HEK293 (cell line): ENCODE results near the gene HELQ.

Experiments
- CTCF ChIA-PET: fragments of 350-600 bp; formaldehyde crosslinking; extraction: SDS; loops from one replicate; lab custom pipeline; 2021; ENCODE audit warnings: antibody characterized with exemption; lab: Yijun Ruan, JAX
- POLR2A ChIA-PET: fragments of 300-600 bp; formaldehyde crosslinking; extraction: SDS; loops from one replicate; lab custom pipeline; 2020; ENCODE audit warnings: antibody characterized with exemption, inconsistent platforms; lab: Yijun Ruan, JAX
- H3K27ac ChIP-seq: fragments of 200-500 bp; sonication (Bioruptor generic); 2 replicates; pipeline ENCODE4 v1.5.1; 2014; ENCODE audit warnings: low read depth, low read length, control low read depth, inconsistent platforms; ENCODE audit errors: extremely low read depth
- H3K36me3 ChIP-seq, 2 experiments: fragments of 200-500 bp in 1 of 2; sonication (Bioruptor generic) in 1 of 2; 1 replicate in 1 of 2; 2 replicates in 1 of 2; pipeline ENCODE4 v1.5.1; 2014 to 2017; ENCODE audit warnings: inconsistent platforms in 2 of 2, low read length in 2 of 2; ENCODE audit not compliant: control insufficient read depth in 2 of 2, insufficient read depth in 1 of 2
- H3K4me1 ChIP-seq: fragments of 200-500 bp; sonication (Bioruptor generic); 2 replicates; pipeline ENCODE4 v1.5.1; 2014; ENCODE audit warnings: mild to moderate bottlenecking, low read length, inconsistent platforms; ENCODE audit not compliant: control insufficient read depth, insufficient read depth
- H3K4me3 ChIP-seq: 2 replicates; pipeline ENCODE4 v1.5.1; 2011; ENCODE audit warnings: low read depth, mild to moderate bottlenecking, control low read depth, low read length, moderate library complexity
- H3K9me3 ChIP-seq: fragments of 200-500 bp; sonication (Bioruptor generic); 2 replicates; pipeline ENCODE4 v1.5.1; 2014; ENCODE audit warnings: low read depth, low read length, inconsistent platforms; ENCODE audit not compliant: control insufficient read depth, insufficient read depth
- AEBP2 ChIP-seq: fragments of 450-650 bp; formaldehyde crosslinking; IDR thresholded peaks from 2 replicates; pipeline ENCODE4 v1.5.1; 2016; ENCODE audit warnings: missing biosample characterization, missing genetic modification characterization, borderline replicate concordance
- BCL11A ChIP-seq: fragments of 450-650 bp; formaldehyde crosslinking; IDR thresholded peaks from 2 replicates; pipeline ENCODE4 v1.5.1; 2016; ENCODE audit warnings: low read depth, missing biosample characterization, missing genetic modification characterization
- GLIS2 ChIP-seq: fragments of 450-650 bp; formaldehyde crosslinking; IDR thresholded peaks from 2 replicates; pipeline ENCODE4 v1.5.1; 2016; ENCODE audit warnings: missing biosample characterization, missing genetic modification characterization
- HOXA7 ChIP-seq: sonication (generic); formaldehyde crosslinking; IDR thresholded peaks from 2 replicates; pipeline ENCODE4 v1.8.1; 2022; ENCODE audit warnings: missing genetic modification reagents, borderline replicate concordance
- KLF1 ChIP-seq: fragments of 450-650 bp; formaldehyde crosslinking; IDR thresholded peaks from 2 replicates; pipeline ENCODE4 v1.5.1; 2016; ENCODE audit warnings: missing biosample characterization, missing genetic modification characterization
- KLF10 ChIP-seq: fragments of 450-650 bp; IDR thresholded peaks from 2 replicates; pipeline ENCODE4 v1.5.1; 2018; ENCODE audit warnings: missing biosample characterization, mild to moderate bottlenecking, missing genetic modification characterization
- PRDM1 ChIP-seq: fragments of 450-650 bp; formaldehyde crosslinking; IDR thresholded peaks from 2 replicates; pipeline ENCODE4; 2016; ENCODE audit warnings: missing biosample characterization, missing genetic modification characterization
- TRIM28 ChIP-seq: IDR thresholded peaks from 2 replicates; pipeline ENCODE4 v1.6.1; 2011; ENCODE audit warnings: low read length, control low read depth, borderline replicate concordance
- ZIC2 ChIP-seq: fragments of 450-650 bp; formaldehyde crosslinking; IDR thresholded peaks from 2 replicates; pipeline ENCODE4 v1.5.1; 2016; ENCODE audit warnings: missing biosample characterization, missing genetic modification characterization
- ZNF174 ChIP-seq: fragments of 450-650 bp; formaldehyde crosslinking; IDR thresholded peaks from 2 replicates; pipeline ENCODE4 v1.5.0; 2017; ENCODE audit warnings: missing biosample characterization, mild to moderate bottlenecking, missing genetic modification characterization
- ZNF24 ChIP-seq: fragments of 450-650 bp; formaldehyde crosslinking; IDR thresholded peaks from 2 replicates; pipeline ENCODE4 v1.5.1; 2016; ENCODE audit warnings: missing biosample characterization, missing genetic modification characterization
- ZNF324 ChIP-seq: fragments of 450-650 bp; formaldehyde crosslinking; IDR thresholded peaks from 2 replicates; pipeline ENCODE4 v1.5.1; 2016; ENCODE audit warnings: missing biosample characterization, missing genetic modification characterization
- ZNF341 ChIP-seq: fragments of 450-650 bp; formaldehyde crosslinking; IDR thresholded peaks from 2 replicates; pipeline ENCODE4; 2016; ENCODE audit warnings: low read depth, missing biosample characterization, missing genetic modification characterization
- ZNF350 ChIP-seq: fragments of 450-650 bp; formaldehyde crosslinking; IDR thresholded peaks from 2 replicates; pipeline ENCODE4 v1.5.0; 2017; ENCODE audit warnings: missing biosample characterization, mild to moderate bottlenecking, missing genetic modification characterization
- ZNF354C ChIP-seq: fragments of 450-650 bp; formaldehyde crosslinking; IDR thresholded peaks from 2 replicates; pipeline ENCODE4 v1.5.1; 2016; ENCODE audit warnings: missing biosample characterization, missing genetic modification characterization, low read depth, borderline replicate concordance
- ZNF501 ChIP-seq: fragments of 450-650 bp; formaldehyde crosslinking; IDR thresholded peaks from 2 replicates; pipeline ENCODE4 v1.5.1; 2016; ENCODE audit warnings: missing biosample characterization, missing genetic modification characterization
- ZNF626 ChIP-seq: fragments of 450-650 bp; sonication (Bioruptor Pico); formaldehyde crosslinking; IDR thresholded peaks from 2 replicates; pipeline ENCODE4 v1.5.1; 2018; ENCODE audit warnings: missing biosample characterization, missing genetic modification characterization, inconsistent platforms
- ZNF654 ChIP-seq: fragments of 450-650 bp; formaldehyde crosslinking; IDR thresholded peaks from 2 replicates; pipeline ENCODE4 v1.5.1; 2016; ENCODE audit warnings: low read depth, missing biosample characterization, missing genetic modification characterization
- ZNF76 ChIP-seq: fragments of 450-650 bp; formaldehyde crosslinking; IDR thresholded peaks from 2 replicates; pipeline ENCODE4; 2016; ENCODE audit warnings: low read depth, missing biosample characterization, missing genetic modification characterization, borderline replicate concordance
- ZNF777 ChIP-seq: fragments of 450-650 bp; formaldehyde crosslinking; IDR thresholded peaks from 2 replicates; pipeline ENCODE4 v1.5.1; 2017; ENCODE audit warnings: missing biosample characterization, missing genetic modification characterization, borderline replicate concordance
- TF ChIP-seq, protein P1 (sequence below): sonication (generic); formaldehyde crosslinking; IDR thresholded peaks from 2 replicates; pipeline ENCODE4 v1.8.1; 2022; ENCODE audit warnings: mild to moderate bottlenecking, moderate library complexity, missing genetic modification reagents
- TF ChIP-seq, protein P2 (sequence below): IDR thresholded peaks from 2 replicates; pipeline ENCODE4 v1.6.1; 2011; ENCODE audit warnings: mild to moderate bottlenecking, low read depth, low read length, borderline replicate concordance
- TF ChIP-seq, protein P3 (sequence below): fragments of 450-650 bp; formaldehyde crosslinking; IDR thresholded peaks from 2 replicates; pipeline ENCODE4 v1.5.1; 2016; ENCODE audit warnings: missing biosample characterization, missing genetic modification characterization
- TF ChIP-seq, protein P4 (sequence below): fragments of 450-650 bp; formaldehyde crosslinking; IDR thresholded peaks from 2 replicates; pipeline ENCODE4 v1.5.1; 2016; ENCODE audit warnings: missing biosample characterization, missing genetic modification characterization
- TF ChIP-seq, protein P5 (sequence below): fragments of 450-650 bp; formaldehyde crosslinking; optimal IDR thresholded peaks from 2 replicates; pipeline ENCODE3; 2016; ENCODE audit warnings: missing biosample characterization, mild to moderate bottlenecking, missing genetic modification characterization

Gene HELQ

GRCh38 chr4:83440148-83440814, 15.3 kb downstream of the HELQ start:
- CTCF ChIA-PET, result no interaction called here
- Histone ChIP-seq H3K9me3 (no peaks in the 10 kb centered on the region), H3K4me3 (no peak overlapping the region), H3K27ac (no peak overlapping the region), H3K36me3 (peaks cover 15 to 40% of the 10 kb centered on the region in 2 experiments; a peak in 2 of 3 replicates), H3K4me1 (no peaks in the 10 kb centered on the region)
- POLR2A ChIA-PET, result no interaction called here
- TF ChIP-seq, protein P1, sequence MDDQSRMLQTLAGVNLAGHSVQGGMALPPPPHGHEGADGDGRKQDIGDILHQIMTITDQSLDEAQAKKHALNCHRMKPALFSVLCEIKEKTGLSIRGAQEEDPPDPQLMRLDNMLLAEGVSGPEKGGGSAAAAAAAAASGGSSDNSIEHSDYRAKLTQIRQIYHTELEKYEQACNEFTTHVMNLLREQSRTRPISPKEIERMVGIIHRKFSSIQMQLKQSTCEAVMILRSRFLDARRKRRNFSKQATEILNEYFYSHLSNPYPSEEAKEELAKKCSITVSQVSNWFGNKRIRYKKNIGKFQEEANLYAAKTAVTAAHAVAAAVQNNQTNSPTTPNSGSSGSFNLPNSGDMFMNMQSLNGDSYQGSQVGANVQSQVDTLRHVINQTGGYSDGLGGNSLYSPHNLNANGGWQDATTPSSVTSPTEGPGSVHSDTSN (CRISPR knock-in tag), result no peak
- TF ChIP-seq ZNF350 (tag by site-specific recombination) (no peak), PRDM1 (tag by site-specific recombination) (no peak), ZNF174 (tag by site-specific recombination) (no peak), ZNF341 (tag by site-specific recombination) (no peak), ZNF354C (tag by site-specific recombination) (no peak), KLF10 (no peak), GLIS2 (tag by site-specific recombination) (no peak), ZNF626 (tag by site-specific recombination) (no peak), ZIC2 (tag by site-specific recombination) (no peak), AEBP2 (tag by site-specific recombination) (no peak), ZNF24 (tag by site-specific recombination) (no peak), ZNF324 (tag by site-specific recombination) (no peak)
- TF ChIP-seq, protein P2, sequence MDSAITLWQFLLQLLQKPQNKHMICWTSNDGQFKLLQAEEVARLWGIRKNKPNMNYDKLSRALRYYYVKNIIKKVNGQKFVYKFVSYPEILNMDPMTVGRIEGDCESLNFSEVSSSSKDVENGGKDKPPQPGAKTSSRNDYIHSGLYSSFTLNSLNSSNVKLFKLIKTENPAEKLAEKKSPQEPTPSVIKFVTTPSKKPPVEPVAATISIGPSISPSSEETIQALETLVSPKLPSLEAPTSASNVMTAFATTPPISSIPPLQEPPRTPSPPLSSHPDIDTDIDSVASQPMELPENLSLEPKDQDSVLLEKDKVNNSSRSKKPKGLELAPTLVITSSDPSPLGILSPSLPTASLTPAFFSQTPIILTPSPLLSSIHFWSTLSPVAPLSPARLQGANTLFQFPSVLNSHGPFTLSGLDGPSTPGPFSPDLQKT, result no peak
- TF ChIP-seq, protein P3, sequence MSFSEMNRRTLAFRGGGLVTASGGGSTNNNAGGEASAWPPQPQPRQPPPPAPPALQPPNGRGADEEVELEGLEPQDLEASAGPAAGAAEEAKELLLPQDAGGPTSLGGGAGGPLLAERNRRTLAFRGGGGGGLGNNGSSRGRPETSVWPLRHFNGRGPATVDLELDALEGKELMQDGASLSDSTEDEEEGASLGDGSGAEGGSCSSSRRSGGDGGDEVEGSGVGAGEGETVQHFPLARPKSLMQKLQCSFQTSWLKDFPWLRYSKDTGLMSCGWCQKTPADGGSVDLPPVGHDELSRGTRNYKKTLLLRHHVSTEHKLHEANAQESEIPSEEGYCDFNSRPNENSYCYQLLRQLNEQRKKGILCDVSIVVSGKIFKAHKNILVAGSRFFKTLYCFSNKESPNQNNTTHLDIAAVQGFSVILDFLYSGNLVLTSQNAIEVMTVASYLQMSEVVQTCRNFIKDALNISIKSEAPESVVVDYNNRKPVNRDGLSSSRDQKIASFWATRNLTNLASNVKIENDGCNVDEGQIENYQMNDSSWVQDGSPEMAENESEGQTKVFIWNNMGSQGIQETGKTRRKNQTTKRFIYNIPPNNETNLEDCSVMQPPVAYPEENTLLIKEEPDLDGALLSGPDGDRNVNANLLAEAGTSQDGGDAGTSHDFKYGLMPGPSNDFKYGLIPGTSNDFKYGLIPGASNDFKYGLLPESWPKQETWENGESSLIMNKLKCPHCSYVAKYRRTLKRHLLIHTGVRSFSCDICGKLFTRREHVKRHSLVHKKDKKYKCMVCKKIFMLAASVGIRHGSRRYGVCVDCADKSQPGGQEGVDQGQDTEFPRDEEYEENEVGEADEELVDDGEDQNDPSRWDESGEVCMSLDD (tag by site-specific recombination), result no peak
- TF ChIP-seq, protein P4, sequence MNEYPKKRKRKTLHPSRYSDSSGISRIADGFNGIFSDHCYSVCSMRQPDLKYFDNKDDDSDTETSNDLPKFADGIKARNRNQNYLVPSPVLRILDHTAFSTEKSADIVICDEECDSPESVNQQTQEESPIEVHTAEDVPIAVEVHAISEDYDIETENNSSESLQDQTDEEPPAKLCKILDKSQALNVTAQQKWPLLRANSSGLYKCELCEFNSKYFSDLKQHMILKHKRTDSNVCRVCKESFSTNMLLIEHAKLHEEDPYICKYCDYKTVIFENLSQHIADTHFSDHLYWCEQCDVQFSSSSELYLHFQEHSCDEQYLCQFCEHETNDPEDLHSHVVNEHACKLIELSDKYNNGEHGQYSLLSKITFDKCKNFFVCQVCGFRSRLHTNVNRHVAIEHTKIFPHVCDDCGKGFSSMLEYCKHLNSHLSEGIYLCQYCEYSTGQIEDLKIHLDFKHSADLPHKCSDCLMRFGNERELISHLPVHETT (tag by site-specific recombination), result no peak

GRCh38 chr4:83438719-83439118, 16.9 kb downstream of the HELQ start:
- POLR2A ChIA-PET, result no interaction called here
- H3K9me3 ChIP-seq, result no peaks in the 10 kb centered on the region
- H3K27ac ChIP-seq, result no peak overlapping the region
- H3K36me3 ChIP-seq, result peaks cover 13 to 31% of the 10 kb centered on the region in 2 experiments; a peak in 2 of 3 replicates
- no peak overlapping the region for H3K4me3 ChIP-seq
- no peaks in the 10 kb centered on the region for H3K4me1 ChIP-seq
- CTCF ChIA-PET, result no interaction called here
- no peak for TF ChIP-seq KLF1 (tag by site-specific recombination)
- no peak for TF ChIP-seq BCL11A (tag by site-specific recombination)
- no peak for TF ChIP-seq ZNF654 (tag by site-specific recombination)
- no peak for TF ChIP-seq ZNF777 (tag by site-specific recombination)
- TF ChIP-seq ZNF76 (tag by site-specific recombination), result no peak
- TF ChIP-seq ZNF501 (tag by site-specific recombination), result no peak
- TF ChIP-seq, protein P5, sequence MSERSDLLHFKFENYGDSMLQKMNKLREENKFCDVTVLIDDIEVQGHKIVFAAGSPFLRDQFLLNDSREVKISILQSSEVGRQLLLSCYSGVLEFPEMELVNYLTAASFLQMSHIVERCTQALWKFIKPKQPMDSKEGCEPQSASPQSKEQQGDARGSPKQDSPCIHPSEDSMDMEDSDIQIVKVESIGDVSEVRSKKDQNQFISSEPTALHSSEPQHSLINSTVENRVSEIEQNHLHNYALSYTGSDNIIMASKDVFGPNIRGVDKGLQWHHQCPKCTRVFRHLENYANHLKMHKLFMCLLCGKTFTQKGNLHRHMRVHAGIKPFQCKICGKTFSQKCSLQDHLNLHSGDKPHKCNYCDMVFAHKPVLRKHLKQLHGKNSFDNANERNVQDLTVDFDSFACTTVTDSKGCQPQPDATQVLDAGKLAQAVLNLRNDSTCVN (tag by site-specific recombination), result no peak
- no peak for TF ChIP-seq TRIM28
- TF ChIP-seq HOXA7 (CRISPR knock-in tag), result no peak
